ENCODE data around the gene ANKRD63. TPM values are rescaled to one million over a fixed set of nuclear protein-coding genes. Genes with fewer than 3 reads are reported as not detected.

Gene ANKRD63
- total RNA-seq, 1 experiment from 2014 or later, result not detected

- H3K9me3 Mint-ChIP-seq (ENCODE audit: low read depth, unreplicated experiment), result no peaks in the 10 kb centered on the region
- H3K27me3 Mint-ChIP-seq (ENCODE audit: unreplicated experiment), result no peaks in the 10 kb centered on the region
- no peaks in the 10 kb centered on the region for H3K36me3 Mint-ChIP-seq (ENCODE audit: insufficient read depth, unreplicated experiment)
- CTCF ChIA-PET, result interaction anchor here (1.2 kb wide), 1 partner anchor 42 kb away, joined by 3 read pairs; no protein-coding TSS in a partner anchor
- H3K4me3 Mint-ChIP-seq (ENCODE audit: low read depth, unreplicated experiment), result no peak overlapping the region
- H3K4me1 Mint-ChIP-seq (ENCODE audit: low read depth, unreplicated experiment), result no peaks in the 10 kb centered on the region
- no peak for TF ChIP-seq CTCF (IDR thresholded peaks at IDR 0.05; ENCODE audit: unreplicated experiment)
- DNase-seq, result no peak
- BruUV-seq (replicated peaks), result no TSS peak
- intact Hi-C loops (cut with micrococcal nuclease; ENCODE audit: unreplicated experiment), result no loop called here
- H3K27ac Mint-ChIP-seq (ENCODE audit: unreplicated experiment), result no peak overlapping the region
Observed at GRCh38 chr15:40247406-40247971, 35.4 kb downstream of the ANKRD63 start.

GRCh38 chr15:40246496-40247280 lies 36.2 kb downstream of the ANKRD63 start:
- Mint-ChIP-seq H3K4me3 (ENCODE audit: low read depth, unreplicated experiment) (no peak overlapping the region), H3K4me1 (ENCODE audit: low read depth, unreplicated experiment) (no peaks in the 10 kb centered on the region), H3K27ac (ENCODE audit: unreplicated experiment) (no peak overlapping the region), H3K36me3 (ENCODE audit: insufficient read depth, unreplicated experiment) (no peaks in the 10 kb centered on the region), H3K9me3 (ENCODE audit: low read depth, unreplicated experiment) (no peaks in the 10 kb centered on the region), H3K27me3 (ENCODE audit: unreplicated experiment) (no peaks in the 10 kb centered on the region)
- no TSS peak for BruUV-seq (replicated peaks)
- CTCF ChIA-PET, result interaction anchor here (1.2 kb wide), 1 partner anchor 43 kb away, joined by 3 read pairs; no protein-coding TSS in a partner anchor
- TF ChIP-seq CTCF (IDR thresholded peaks at IDR 0.05; ENCODE audit: unreplicated experiment), result no peak
- DNase-seq, result no peak
- intact Hi-C loops (cut with micrococcal nuclease; ENCODE audit: unreplicated experiment), result no loop called here

- no peak overlapping the region for H3K27ac Mint-ChIP-seq (ENCODE audit: unreplicated experiment)
- intact Hi-C loops (cut with micrococcal nuclease; ENCODE audit: unreplicated experiment), result no loop called here
- BruUV-seq (replicated peaks), result no TSS peak
Observed at GRCh38 chr15:40245666-40246450, 37.0 kb downstream of the ANKRD63 start.

More at GRCh38 chr15:40245666-40246450, 37.0 kb downstream of the ANKRD63 start:
- CTCF ChIA-PET, result interaction anchor here (1.4 kb wide), 1 partner anchor 10 kb away, joined by 3 read pairs; no protein-coding TSS in a partner anchor
- no peak overlapping the region for H3K4me3 Mint-ChIP-seq (ENCODE audit: low read depth, unreplicated experiment)
- no peaks in the 10 kb centered on the region for H3K27me3 Mint-ChIP-seq (ENCODE audit: unreplicated experiment)
- TF ChIP-seq CTCF (IDR thresholded peaks at IDR 0.05; ENCODE audit: unreplicated experiment), result no peak
- no peaks in the 10 kb centered on the region for H3K36me3 Mint-ChIP-seq (ENCODE audit: insufficient read depth, unreplicated experiment)
- DNase-seq, result no peak
- H3K9me3 Mint-ChIP-seq (ENCODE audit: low read depth, unreplicated experiment), result no peaks in the 10 kb centered on the region
- H3K4me1 Mint-ChIP-seq (ENCODE audit: low read depth, unreplicated experiment), result no peaks in the 10 kb centered on the region

Data from Calu3 (cell line).